GM21423 (cell line): ENCODE measurements around the gene MMAA.
"Not testable (repeated sequence)": the region's sequence is repeated elsewhere in the genome, so short reads cannot be mapped to it uniquely, and the experiment has no call there.

Experiments
- ATAC-seq: cut with Tn5 transposase; IDR thresholded peaks from one replicate; pipeline ENCODE4 v1.9.1; 2021; ENCODE audit warnings: mild to moderate bottlenecking, moderate library complexity; ENCODE audit not compliant: unreplicated experiment

MMAA gene

GRCh38 chr4:145626623-145626982, 7.4 kb downstream of the MMAA start:
- no peak for ATAC-seq

GRCh38 chr4:145635117-145635516, 15.9 kb downstream of the MMAA start:
- no peak for ATAC-seq

DNA sequence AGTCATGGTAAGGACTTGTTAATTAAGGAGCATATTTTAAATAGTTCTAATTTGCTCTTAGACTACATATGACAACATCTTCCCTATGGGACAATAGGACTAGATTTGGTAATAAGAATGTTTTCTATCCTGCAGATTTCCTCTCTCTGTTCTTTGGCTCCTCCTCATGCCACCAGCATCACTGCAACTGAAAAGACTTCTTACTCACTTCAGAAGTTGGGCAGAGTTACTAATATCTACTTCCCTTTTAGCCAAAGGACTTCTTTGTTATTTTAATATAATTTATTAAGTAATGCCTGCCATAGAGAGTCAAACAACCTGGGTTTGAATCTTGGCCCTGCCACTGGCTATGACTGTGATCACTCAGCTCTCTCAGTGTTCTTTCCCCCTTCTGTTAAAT, 16.4 kb downstream of the MMAA start:
- no peak for ATAC-seq

DNA sequence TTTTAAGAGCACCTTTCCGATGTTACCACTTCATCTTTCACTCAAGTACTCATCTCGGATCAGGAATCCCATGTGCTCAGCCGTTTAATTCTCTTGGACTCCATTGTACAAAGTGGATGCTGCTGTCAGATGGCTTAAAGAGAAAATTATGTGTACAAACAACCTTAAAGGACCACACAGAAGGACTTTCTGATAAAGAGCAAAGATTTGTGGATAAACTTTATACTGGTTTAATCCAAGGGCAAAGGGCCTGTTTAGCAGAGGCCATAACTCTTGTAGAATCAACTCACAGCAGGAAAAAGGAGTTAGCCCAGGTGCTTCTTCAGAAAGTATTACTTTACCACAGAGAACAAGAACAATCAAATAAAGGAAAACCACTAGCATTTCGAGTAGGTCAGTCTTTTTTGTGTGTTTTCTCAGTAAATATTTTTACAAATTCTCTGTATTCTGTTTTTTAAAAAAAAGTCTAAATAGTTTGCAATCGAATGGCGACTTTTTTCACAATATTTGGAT, 20.1 kb downstream of the MMAA start:
- ATAC-seq, result no peak

DNA sequence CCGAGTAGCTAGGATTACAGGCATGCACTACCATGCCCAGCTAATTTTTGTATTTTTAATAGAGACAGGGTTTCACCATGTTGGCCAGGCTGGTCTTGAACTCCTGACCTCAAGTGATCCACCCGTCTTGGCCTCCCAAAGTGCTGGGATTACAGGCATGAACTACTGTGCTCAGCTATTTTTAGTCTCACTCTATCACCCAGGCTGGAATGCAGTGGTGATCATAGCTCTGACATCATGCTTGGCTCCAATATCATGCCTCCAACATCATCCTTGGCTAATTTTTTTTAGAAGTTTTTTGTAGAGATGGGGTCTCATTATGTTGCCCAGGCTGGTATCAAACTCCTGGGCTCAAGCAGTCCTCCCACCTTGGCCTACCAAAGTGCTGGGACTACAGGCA, 21.1 kb downstream of the MMAA start:
- ATAC-seq, result not testable (repeated sequence)

GRCh38 chr4:145643295-145643694, 24.1 kb downstream of the MMAA start:
- no peak for ATAC-seq

DNA sequence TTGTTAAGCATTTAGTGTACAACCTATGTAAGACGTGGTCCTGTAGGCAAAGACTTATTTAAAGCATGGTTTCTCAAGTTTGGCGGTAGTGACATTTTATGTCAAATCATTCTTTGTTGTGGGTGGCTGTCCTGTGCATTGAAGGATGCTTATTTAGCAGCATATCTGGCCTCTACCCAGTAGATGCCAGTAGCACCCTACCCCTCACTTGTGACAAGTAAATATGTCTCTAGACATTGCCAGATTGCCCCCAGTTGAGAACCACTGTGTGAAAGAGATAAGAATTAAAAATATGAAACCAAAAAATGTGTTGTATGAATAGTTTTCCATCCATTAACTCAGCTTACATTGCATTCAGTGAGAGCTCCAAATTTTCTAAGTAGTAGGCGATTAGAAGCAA, 25.5 kb downstream of the MMAA start:
- ATAC-seq, result no peak

GRCh38 chr4:145656156-145656555, 37.0 kb downstream of the MMAA start:
- no peak for ATAC-seq

DNA sequence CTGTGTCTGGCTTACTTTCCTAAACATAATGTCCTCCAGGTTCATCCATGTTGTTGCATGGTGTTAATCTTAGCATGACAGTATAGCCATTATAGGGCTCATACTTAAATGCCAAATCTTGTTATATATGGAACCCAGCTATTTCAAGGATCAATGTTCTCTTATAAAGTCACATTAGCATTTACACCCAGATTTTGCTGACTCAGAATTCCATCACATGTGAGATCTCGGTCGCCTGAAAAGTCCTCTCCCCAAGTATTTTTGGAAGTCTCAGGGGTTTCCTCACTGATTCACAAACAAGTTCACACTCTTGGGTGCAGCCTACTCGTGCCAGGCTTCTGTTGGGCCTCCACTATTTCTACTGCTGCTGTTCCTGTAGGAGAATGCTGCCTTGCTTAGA, 40.9 kb downstream of the MMAA start:
- ATAC-seq, result no peak

- ATAC-seq, result no peak
Observed at GRCh38 chr4:145663194-145663593, 44.0 kb downstream of the MMAA start.

DNA sequence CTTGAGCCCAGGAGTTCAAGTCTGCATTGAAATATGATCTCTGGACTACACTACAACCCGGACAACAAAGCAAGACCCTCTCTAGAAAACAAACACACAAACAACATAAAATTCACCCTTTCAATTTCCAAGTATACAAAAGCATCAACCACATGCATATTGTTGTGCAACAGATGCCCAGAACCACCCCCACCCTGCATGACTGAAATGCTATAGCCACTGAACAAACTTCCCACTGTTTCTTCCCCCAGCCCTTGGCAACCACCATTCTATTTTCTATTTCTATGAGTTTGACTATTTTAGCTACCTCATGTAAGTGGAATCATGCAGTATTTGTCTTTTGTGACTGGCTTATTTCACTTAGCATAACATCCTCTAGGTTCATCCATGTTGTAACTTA, 46.6 kb downstream of the MMAA start:
- ATAC-seq, result no peak

DNA sequence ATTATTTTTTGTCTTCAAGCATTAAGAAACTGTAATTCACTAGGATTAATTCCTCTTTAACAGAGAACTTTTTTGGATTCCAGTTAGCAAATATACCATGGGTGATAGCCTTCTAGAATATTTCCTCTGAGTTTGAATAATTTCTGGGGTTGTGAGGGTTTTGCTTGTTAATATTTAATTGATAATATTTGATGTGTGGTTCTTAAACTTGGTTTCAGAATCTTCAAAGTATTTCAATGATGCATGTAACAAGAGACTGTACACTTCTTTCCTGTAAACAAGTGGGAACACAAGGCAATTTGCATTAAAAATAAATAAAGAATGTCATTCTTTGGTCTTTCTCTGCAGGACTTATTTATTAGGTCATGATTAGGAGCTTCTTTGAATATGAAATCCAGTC, 51.2 kb downstream of the MMAA start:
- ATAC-seq, result peak; percentile 58

GRCh38 chr4:145679520-145679919, 60.3 kb downstream of the MMAA start:
- no peak for ATAC-seq

DNA sequence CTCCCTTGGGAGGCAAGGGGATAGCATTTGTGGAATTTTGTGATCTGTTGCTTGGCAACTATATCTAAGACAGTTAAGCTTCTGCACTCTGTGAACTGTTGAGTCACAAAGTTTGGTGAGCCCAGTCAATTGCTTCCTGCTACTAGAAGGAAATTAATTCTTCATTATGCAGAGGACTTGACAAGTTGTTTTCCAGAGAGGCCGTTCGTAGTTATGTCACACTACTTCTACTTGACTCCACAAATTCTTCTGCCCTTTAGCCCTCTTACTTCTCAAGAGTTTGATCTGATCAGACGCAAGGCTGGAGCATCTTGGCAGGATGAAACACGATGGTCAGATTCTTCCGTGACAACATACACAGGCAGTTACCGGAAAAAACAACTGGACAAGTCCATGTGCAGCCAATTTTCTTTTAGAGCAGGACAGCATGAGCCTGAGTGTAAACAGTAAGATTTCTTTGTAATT, 60.8 kb downstream of the MMAA start, which contains the start of gene C4orf51:
TSS of gene C4orf51 (plus strand) at position 156 of the 465 bp plus-strand sequence. CDS start at position 214, 58 bp downstream.
- ATAC-seq, result no peak

- no peak for ATAC-seq
Observed at GRCh38 chr4:145680902-145681301, 61.7 kb downstream of the MMAA start.

- no peak for ATAC-seq
Observed at GRCh38 chr4:145681518-145681917, 62.3 kb downstream of the MMAA start.

DNA sequence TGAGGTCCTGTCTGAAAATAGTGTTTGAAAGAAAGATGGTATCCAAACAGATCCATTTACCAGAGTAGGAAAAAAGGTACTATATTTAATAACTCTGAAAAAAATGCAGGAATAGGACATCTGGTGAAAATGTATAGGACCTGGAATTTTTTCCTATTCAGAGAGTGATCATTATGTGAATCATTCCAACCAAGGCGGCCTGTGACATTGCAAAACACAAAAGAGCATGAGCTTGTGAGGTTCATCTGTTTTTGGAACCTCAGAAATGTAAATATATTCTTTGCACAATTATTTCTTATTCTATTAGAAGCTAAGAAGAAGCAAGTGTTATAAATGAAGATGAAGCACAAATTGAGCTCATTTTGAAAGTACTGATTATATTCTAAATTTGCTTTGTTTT, 62.8 kb downstream of the MMAA start:
- ATAC-seq, result no peak

DNA sequence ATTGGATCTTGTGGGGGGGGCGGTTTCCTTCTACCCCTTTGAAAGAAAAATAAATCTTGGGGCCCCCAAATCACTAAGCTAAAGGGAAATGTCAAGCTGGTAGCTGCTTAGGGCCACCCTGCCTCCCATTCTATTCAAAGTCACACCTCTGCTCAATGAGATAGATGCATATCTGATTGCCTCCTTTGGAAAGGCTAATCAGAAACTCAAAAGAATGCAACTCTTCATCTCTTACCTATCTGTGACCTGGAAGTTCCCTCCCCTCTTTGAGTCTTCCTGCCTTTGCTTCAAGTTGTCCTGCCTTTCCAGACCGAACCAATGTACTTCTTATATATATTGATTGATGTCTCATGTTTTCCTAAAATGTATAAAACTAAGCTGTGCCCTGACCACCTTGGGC, 67.8 kb downstream of the MMAA start:
- ATAC-seq, result no peak

DNA sequence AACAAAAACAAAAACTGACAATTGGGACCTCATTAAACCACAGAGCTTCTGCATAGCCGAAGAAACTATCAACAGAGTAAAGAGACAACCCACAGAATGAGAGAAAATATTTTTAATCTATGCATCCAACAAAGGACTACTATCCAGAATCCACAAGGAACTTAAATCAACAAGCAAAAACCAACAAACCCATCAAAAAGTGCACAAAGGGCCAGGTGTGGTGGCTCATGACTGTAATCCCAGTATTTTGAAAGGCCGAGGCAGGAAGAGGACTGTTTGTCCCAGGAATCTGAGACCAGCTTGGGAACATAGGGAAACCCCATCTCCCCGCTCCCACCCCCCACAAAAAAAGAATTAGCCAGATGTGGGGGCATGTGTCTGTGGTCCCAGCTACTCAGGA, 71.4 kb downstream of the MMAA start:
- no peak for ATAC-seq

- not testable (repeated sequence) for ATAC-seq
Observed at GRCh38 chr4:145691416-145691815, 72.2 kb downstream of the MMAA start.

- no peak for ATAC-seq
Observed at GRCh38 chr4:145694929-145695328, 75.7 kb downstream of the MMAA start.

- ATAC-seq, result no peak
Observed at GRCh38 chr4:145697332-145697731, 78.1 kb downstream of the MMAA start.

DNA sequence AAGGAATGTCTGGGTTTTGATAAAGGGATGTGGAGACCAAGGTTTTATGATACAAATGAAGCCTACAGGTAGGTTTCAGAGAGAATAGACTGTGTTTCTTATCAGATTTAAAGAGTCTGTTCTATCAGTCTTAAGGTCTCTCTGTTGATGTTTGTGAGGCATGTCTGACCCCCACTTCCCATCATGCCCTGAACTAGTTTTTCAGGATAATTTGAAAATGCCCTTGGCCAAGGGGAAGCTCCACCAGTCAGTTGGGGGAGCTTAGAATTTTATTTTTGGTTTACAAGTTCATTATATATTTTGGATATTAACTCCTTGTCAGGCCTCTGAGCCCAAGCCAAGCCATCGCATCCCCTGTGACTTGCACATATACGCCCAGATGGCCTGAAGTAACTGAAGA, 79.3 kb downstream of the MMAA start:
- ATAC-seq, result no peak
